ENCODE measurements around the gene SCAPER. TPM values are rescaled to one million over a fixed set of nuclear protein-coding genes. Genes with fewer than 3 reads are reported as not detected.
"Not testable (repeated sequence)": the region's sequence is repeated elsewhere in the genome, so short reads cannot be mapped to it uniquely, and the experiment has no call there.

SCAPER gene
- total RNA-seq, 1 experiment from 2014 or later: 8.3 TPM

DNA sequence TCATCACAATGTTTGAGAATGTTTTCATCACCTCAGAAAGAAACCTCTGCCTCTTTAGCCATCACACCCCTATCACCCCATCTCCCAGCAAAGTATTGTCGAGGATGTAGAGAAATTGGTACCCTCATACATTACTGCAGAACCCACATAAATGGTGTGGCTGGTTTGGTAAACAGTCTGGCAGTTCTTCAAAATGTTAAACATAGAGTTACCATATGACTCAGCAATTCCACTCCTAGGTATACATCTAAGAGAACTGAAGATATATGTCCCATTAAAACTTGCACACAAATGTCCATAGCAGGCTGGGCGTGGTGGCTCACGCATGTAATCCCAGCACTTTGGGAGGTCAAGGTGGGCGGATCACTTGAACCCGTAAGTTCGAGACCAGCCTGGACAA, 585.1 kb downstream of the SCAPER start:
- DNase-seq: no peak
- no peak overlapping the region for H3K4me3 ChIP-seq (ENCODE audit: insufficient read depth, low read depth, low read length)
- no peaks in the 10 kb centered on the region for H3K36me3 ChIP-seq (replicated peaks; ENCODE audit: control insufficient read depth, insufficient read depth, low read length)
- no peaks in the 10 kb centered on the region for H3K27me3 ChIP-seq (ENCODE audit: control insufficient read depth, insufficient read depth, low read length)

GRCh38 chr15:76313731-76314130, 591.4 kb downstream of the SCAPER start:
- no peak for DNase-seq
- H3K36me3 ChIP-seq (replicated peaks; ENCODE audit: control insufficient read depth, insufficient read depth, low read length): no peaks in the 10 kb centered on the region
- H3K27me3 ChIP-seq (ENCODE audit: control insufficient read depth, insufficient read depth, low read length): no peaks in the 10 kb centered on the region; the same call in 1 of the 2 replicates
- no peak overlapping the region for H3K4me3 ChIP-seq (ENCODE audit: insufficient read depth, low read depth, low read length)

DNA sequence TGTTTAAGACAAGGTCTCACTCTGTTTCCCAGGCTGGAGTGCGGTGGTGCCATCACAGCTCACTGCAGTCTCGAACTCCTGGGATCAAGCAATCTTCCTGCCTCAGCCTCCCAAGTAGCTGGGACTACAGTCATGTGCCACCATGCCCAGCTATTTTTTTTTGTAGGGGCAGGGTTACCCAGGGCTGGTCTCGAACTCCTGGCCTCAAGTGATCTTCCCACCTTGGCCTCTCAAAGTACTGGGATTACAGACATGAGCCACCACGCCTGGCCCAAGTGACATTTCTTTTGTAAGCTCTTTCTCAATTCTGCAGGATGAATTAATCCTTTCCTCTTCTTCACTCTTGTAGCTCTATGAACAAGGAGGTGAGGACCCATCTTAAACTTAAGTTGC, 592.0 kb downstream of the SCAPER start:
- not testable (repeated sequence) for H3K4me3 ChIP-seq (ENCODE audit: insufficient read depth, low read depth, low read length); H3K36me3 ChIP-seq (replicated peaks; ENCODE audit: control insufficient read depth, insufficient read depth, low read length); H3K27me3 ChIP-seq (ENCODE audit: control insufficient read depth, insufficient read depth, low read length); DNase-seq

DNA sequence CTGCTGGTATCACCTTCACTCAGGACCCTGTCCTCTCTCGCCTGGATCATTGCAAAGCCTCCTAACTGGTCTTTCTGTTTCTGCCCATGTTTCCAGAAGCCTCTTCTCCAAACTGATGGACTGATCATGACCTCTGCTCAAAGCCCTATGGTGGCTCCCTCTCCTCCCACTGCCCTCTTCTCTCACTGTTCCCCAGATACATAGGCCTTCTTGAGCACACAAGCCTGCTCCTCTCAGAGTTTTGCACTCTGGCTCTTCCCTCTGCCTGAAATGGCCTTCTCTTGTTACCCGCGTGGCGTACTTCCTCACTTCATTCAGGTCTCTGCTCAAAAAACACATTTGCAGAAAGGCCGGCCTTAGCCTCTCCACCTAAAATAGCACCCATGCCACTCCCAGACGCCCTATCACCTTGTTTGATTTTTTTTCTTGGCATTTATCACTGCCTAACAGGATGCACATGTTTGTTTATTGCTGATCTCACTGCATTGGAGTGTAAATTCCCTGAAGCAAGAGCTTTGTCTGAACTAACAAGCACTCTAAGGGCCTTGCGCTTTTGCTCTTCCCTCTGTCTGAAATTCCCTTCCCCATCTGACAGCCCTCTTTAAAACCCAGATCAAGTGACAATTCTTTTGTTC, 592.5 kb downstream of the SCAPER start:
- Histone ChIP-seq H3K27me3 (ENCODE audit: control insufficient read depth, insufficient read depth, low read length) (no peaks in the 10 kb centered on the region; the same call in 1 of the 2 replicates), H3K4me3 (ENCODE audit: insufficient read depth, low read depth, low read length) (no peak overlapping the region), H3K36me3 (replicated peaks; ENCODE audit: control insufficient read depth, insufficient read depth, low read length) (no peaks in the 10 kb centered on the region)
- no peak for DNase-seq

GRCh38 chr15:76311100-76311953, 593.8 kb downstream of the SCAPER start, which contains the start of gene ETFA:
ETFA (minus strand) TSS chr15:76311469; CDS start chr15:76311388, 81 bp downstream.
- Histone ChIP-seq H3K4me3 (ENCODE audit: insufficient read depth, low read depth, low read length) (peak within 1 kb of the TSS; percentile 87), H3K27me3 (ENCODE audit: control insufficient read depth, insufficient read depth, low read length) (no peaks in the 10 kb centered on the region; the same call in 1 of the 2 replicates), H3K36me3 (replicated peaks; ENCODE audit: control insufficient read depth, insufficient read depth, low read length) (no peaks in the 10 kb centered on the region)
- peak; percentile 97 for DNase-seq

DNA sequence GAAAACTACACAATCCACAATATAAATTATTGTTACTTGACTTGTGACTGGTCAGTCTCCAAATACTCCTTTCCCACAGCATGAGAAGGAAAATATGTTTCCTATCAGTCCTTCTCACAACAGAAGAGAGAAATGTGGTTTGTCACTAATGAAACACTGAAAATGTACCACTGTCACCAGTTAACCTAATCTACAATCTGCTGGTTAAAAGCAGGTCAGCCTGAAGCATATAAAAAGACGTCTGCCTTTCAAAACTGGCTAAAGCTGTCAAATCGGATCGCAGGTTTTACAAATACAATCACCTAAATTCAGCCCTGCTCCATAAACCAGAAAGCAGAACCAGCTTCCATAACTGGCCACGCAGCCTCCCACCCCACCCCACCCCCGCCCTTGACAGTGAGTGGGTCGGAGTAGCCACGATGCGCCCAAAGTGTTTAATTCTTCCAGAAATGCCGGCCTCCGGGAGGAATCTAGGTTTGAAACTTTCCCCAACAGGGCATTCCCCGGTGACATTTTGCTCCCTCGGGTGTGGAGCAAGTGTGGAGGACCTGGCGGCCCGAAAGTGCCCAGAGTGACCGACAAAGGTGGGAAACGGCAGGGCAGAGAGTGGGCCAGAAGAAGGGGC, 594.6 kb downstream of the SCAPER start:
- DNase-seq: no peak
- no peaks in the 10 kb centered on the region for H3K36me3 ChIP-seq (replicated peaks; ENCODE audit: control insufficient read depth, insufficient read depth, low read length)
- H3K27me3 ChIP-seq (ENCODE audit: control insufficient read depth, insufficient read depth, low read length): no peaks in the 10 kb centered on the region; the same call in 1 of the 2 replicates
- H3K4me3 ChIP-seq (ENCODE audit: insufficient read depth, low read depth, low read length): peak overlapping the region; percentile 87

GRCh38 chr15:76309601-76310330, 595.4 kb downstream of the SCAPER start:
- Histone ChIP-seq H3K4me3 (ENCODE audit: insufficient read depth, low read depth, low read length) (no peak overlapping the region), H3K27me3 (ENCODE audit: control insufficient read depth, insufficient read depth, low read length) (no peaks in the 10 kb centered on the region; the same call in 1 of the 2 replicates), H3K36me3 (replicated peaks; ENCODE audit: control insufficient read depth, insufficient read depth, low read length) (no peaks in the 10 kb centered on the region)
- no peak for DNase-seq

- H3K4me3 ChIP-seq (ENCODE audit: insufficient read depth, low read depth, low read length): no peak overlapping the region
- H3K27me3 ChIP-seq (ENCODE audit: control insufficient read depth, insufficient read depth, low read length): no peaks in the 10 kb centered on the region
- no peak for DNase-seq
- H3K36me3 ChIP-seq (replicated peaks; ENCODE audit: control insufficient read depth, insufficient read depth, low read length): no peaks in the 10 kb centered on the region
Observed at GRCh38 chr15:76303909-76304308, 601.2 kb downstream of the SCAPER start.

DNA sequence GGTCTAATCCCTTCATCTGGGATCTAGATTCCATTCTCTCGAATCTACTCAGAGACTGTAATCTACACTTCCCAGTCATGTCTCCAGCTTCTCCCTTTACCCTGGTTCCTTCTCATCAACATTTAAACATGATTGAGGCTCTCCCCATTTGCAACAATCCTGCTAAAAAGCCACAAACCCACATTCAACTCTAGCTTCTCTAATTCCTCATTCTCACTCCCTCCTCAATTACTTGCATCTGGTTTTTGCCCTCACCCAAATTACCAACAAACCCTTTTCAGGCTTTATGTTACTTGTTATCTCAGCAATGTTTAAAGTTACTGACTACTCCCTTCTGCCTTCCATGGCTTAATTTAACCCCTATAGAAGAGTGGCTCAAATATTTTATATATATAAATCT, 605.4 kb downstream of the SCAPER start:
- Histone ChIP-seq H3K27me3 (ENCODE audit: control insufficient read depth, insufficient read depth, low read length) (no peaks in the 10 kb centered on the region), H3K36me3 (replicated peaks; ENCODE audit: control insufficient read depth, insufficient read depth, low read length) (no peaks in the 10 kb centered on the region), H3K4me3 (ENCODE audit: insufficient read depth, low read depth, low read length) (no peak overlapping the region)
- DNase-seq: no peak

GRCh38 chr15:76298986-76299385, 606.2 kb downstream of the SCAPER start:
- Histone ChIP-seq H3K27me3 (ENCODE audit: control insufficient read depth, insufficient read depth, low read length) (no peaks in the 10 kb centered on the region), H3K4me3 (ENCODE audit: insufficient read depth, low read depth, low read length) (no peak overlapping the region), H3K36me3 (replicated peaks; ENCODE audit: control insufficient read depth, insufficient read depth, low read length) (no peaks in the 10 kb centered on the region)
- DNase-seq: no peak

GRCh38 chr15:76297951-76298350, 607.2 kb downstream of the SCAPER start:
- H3K36me3 ChIP-seq (replicated peaks; ENCODE audit: control insufficient read depth, insufficient read depth, low read length); H3K27me3 ChIP-seq (ENCODE audit: control insufficient read depth, insufficient read depth, low read length); DNase-seq; H3K4me3 ChIP-seq (ENCODE audit: insufficient read depth, low read depth, low read length): not testable (repeated sequence)

Other genes with a start within 250 kb of the SCAPER start
- 130 and 158 TPM in 2 replicates for gene RCN2, start 26.4 kb upstream of the SCAPER start, total RNA-seq (2014; rRNA removed; shearing (Covaris generic))
- 0.21 and 1.3 TPM in 2 replicates for gene PSTPIP1, start 89.8 kb upstream of the SCAPER start, total RNA-seq (2014; rRNA removed; shearing (Covaris generic))
- 153 and 157 TPM in 2 replicates for gene TSPAN3, start 165.8 kb upstream of the SCAPER start, total RNA-seq (2014; rRNA removed; shearing (Covaris generic))